Measurements from ENCODE around the gene MACROH2A1. TPM values are rescaled to one million over a fixed set of nuclear protein-coding genes. Genes with fewer than 3 reads are reported as not detected.

Gene MACROH2A1
- total and polyA plus RNA-seq, 9 of the 15 experiments (the other 6 are each of a cell fraction or from before 2014, with no cell fraction given): 44.9 to 289 (median 193) TPM

DNA sequence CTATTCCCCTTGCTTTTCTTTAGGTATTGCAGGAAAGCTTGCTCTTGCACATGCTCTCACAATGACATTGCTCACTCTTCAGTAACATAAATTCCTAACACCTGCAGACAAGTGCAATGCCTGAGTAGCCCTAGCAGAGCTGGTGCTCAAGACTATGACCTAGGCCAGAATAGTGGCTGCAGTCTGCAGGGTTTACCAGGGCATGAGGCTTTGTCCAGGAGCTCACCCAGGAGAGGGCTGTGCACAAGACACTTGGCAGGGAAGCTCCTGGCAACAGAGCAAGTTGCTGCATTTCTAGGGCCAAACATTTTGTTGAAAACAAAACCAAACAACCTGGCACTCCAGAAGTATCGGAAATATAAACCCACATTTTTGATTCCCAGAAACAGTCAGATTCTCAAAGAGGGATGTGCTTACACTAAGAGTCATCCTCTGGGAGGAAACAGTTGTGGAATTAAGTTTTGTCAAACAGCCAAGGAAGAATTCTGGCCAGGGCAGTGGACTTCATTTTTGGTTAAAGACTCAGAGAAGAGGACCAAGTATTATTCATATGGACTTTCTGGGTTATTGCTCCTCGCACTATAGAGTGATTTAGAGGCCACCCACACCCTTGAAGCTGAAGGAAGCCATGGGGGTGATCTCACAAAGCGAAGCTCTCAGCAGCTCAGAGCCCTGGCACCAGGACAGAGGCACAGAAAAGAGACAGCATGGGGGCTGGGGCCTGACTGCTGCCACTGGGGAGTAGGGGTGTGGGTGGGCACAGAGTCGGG is 44.9 kb downstream of the MACROH2A1 start (continued):
- TF ChIP-seq ETV5 (CRISPR knock-in tag; IDR thresholded peaks at IDR 0.05; ENCODE audit: low read depth): no peak
- TF ChIP-seq PRDM10 (IDR thresholded peaks at IDR 0.05; ENCODE audit: partially characterized antibody): no peak
- no peak for TF ChIP-seq SRSF7 (optimal IDR thresholded peaks at IDR 0.05; ENCODE audit: low read depth, low read length)
- no peak for TF ChIP-seq E2F1 (CRISPR knock-in tag; IDR thresholded peaks at IDR 0.05)
- TF ChIP-seq BMI1 (IDR thresholded peaks at IDR 0.05; ENCODE audit: low read length): no peak
- no peak for TF ChIP-seq TGIF2 (CRISPR knock-in tag; IDR thresholded peaks at IDR 0.05)
- no peak for TF ChIP-seq STAT5A (IDR thresholded peaks at IDR 0.05; ENCODE audit: borderline replicate concordance, low read length)
- TF ChIP-seq ZBTB40 (IDR thresholded peaks at IDR 0.05): no peak
- no peak for TF ChIP-seq ZBTB40 (CRISPR knock-in tag; IDR thresholded peaks at IDR 0.05)
- no peak for TF ChIP-seq ZC3H8 (IDR thresholded peaks at IDR 0.05)

Measured in K562 (cell line).